Measurements from ENCODE around the gene DDC.
"Not testable (repeated sequence)": the region's sequence is repeated elsewhere in the genome, so short reads cannot be mapped to it uniquely, and the experiment has no call there.

DDC gene

GRCh38 chr7:50463035-50463434 lies 102.2 kb downstream of the DDC start:
- Mint-ChIP-seq H3K27ac (no peak overlapping the region), H3K27me3 (ENCODE audit: low read depth) (peaks cover 20% of the 10 kb centered on the region), H3K4me1 (ENCODE audit: low read depth) (peaks cover 6% of the 10 kb centered on the region), H3K4me3 (no peak overlapping the region), H3K36me3 (ENCODE audit: low read depth) (no peaks in the 10 kb centered on the region), H3K9me3 (no peaks in the 10 kb centered on the region)

GRCh38 chr7:50462361-50462760 lies 102.8 kb downstream of the DDC start:
- Mint-ChIP-seq H3K9me3 (no peaks in the 10 kb centered on the region), H3K36me3 (ENCODE audit: low read depth) (no peaks in the 10 kb centered on the region), H3K27ac (no peak overlapping the region), H3K4me1 (ENCODE audit: low read depth) (peaks cover 1% of the 10 kb centered on the region), H3K27me3 (ENCODE audit: low read depth) (peaks cover 22% of the 10 kb centered on the region), H3K4me3 (no peak overlapping the region)

GRCh38 chr7:50461695-50462094 lies 103.5 kb downstream of the DDC start:
- Mint-ChIP-seq H3K4me3 (no peak overlapping the region), H3K36me3 (ENCODE audit: low read depth) (no peaks in the 10 kb centered on the region), H3K4me1 (ENCODE audit: low read depth) (no peaks in the 10 kb centered on the region), H3K27ac (no peak overlapping the region), H3K27me3 (ENCODE audit: low read depth) (peaks cover 24% of the 10 kb centered on the region), H3K9me3 (no peaks in the 10 kb centered on the region)

- H3K4me1 Mint-ChIP-seq (ENCODE audit: low read depth); H3K27ac Mint-ChIP-seq; H3K9me3 Mint-ChIP-seq; H3K36me3 Mint-ChIP-seq (ENCODE audit: low read depth); H3K4me3 Mint-ChIP-seq: not testable (repeated sequence)
- H3K27me3 Mint-ChIP-seq (ENCODE audit: low read depth): peaks cover 31% of the 10 kb centered on the region
Measured at GRCh38 chr7:50459183-50459582, 106.0 kb downstream of the DDC start.

GRCh38 chr7:50458651-50459050 lies 106.6 kb downstream of the DDC start:
- not testable (repeated sequence) for H3K4me3 Mint-ChIP-seq; H3K9me3 Mint-ChIP-seq; H3K27ac Mint-ChIP-seq; H3K4me1 Mint-ChIP-seq (ENCODE audit: low read depth); H3K36me3 Mint-ChIP-seq (ENCODE audit: low read depth)
- H3K27me3 Mint-ChIP-seq (ENCODE audit: low read depth): peaks cover 30% of the 10 kb centered on the region

GRCh38 chr7:50456371-50457123 lies 108.7 kb downstream of the DDC start:
- H3K4me1 Mint-ChIP-seq (ENCODE audit: low read depth): no peaks in the 10 kb centered on the region
- peaks cover 31% of the 10 kb centered on the region for H3K27me3 Mint-ChIP-seq (ENCODE audit: low read depth)
- H3K36me3 Mint-ChIP-seq (ENCODE audit: low read depth): no peaks in the 10 kb centered on the region
- no peak overlapping the region for H3K27ac Mint-ChIP-seq
- H3K9me3 Mint-ChIP-seq: no peaks in the 10 kb centered on the region
- H3K4me3 Mint-ChIP-seq: no peak overlapping the region

- Mint-ChIP-seq H3K27me3 (ENCODE audit: low read depth) (peaks cover 31% of the 10 kb centered on the region), H3K36me3 (ENCODE audit: low read depth) (no peaks in the 10 kb centered on the region), H3K27ac (no peak overlapping the region), H3K4me1 (ENCODE audit: low read depth) (peaks cover 7% of the 10 kb centered on the region), H3K9me3 (no peaks in the 10 kb centered on the region), H3K4me3 (no peak overlapping the region)
Measured at GRCh38 chr7:50455658-50456057, 109.5 kb downstream of the DDC start.

GRCh38 chr7:50454968-50455367 lies 110.2 kb downstream of the DDC start:
- Mint-ChIP-seq H3K4me3 (no peak overlapping the region), H3K27ac (no peak overlapping the region), H3K36me3 (ENCODE audit: low read depth) (no peaks in the 10 kb centered on the region), H3K27me3 (ENCODE audit: low read depth) (peaks cover 31% of the 10 kb centered on the region), H3K9me3 (no peaks in the 10 kb centered on the region), H3K4me1 (ENCODE audit: low read depth) (peaks cover 7% of the 10 kb centered on the region)

- Mint-ChIP-seq H3K4me1 (ENCODE audit: low read depth) (peaks cover 33% of the 10 kb centered on the region), H3K27me3 (ENCODE audit: low read depth) (peaks cover 17% of the 10 kb centered on the region), H3K9me3 (no peaks in the 10 kb centered on the region), H3K27ac (peak overlapping the region; percentile 23), H3K4me3 (peak overlapping the region; percentile 92), H3K36me3 (ENCODE audit: low read depth) (peaks cover 18% of the 10 kb centered on the region)
Measured at GRCh38 chr7:50450590-50451032, 114.6 kb downstream of the DDC start.

GRCh38 chr7:50449881-50450589 lies 115.2 kb downstream of the DDC start, which contains the start of gene FIGNL1:
FIGNL1 (minus strand) TSS chr7:50450350; CDS start chr7:50447287, 3,063 bp downstream.
- Mint-ChIP-seq H3K4me1 (ENCODE audit: low read depth) (peaks cover 36% of the 10 kb centered on the region), H3K9me3 (no peaks in the 10 kb centered on the region), H3K27me3 (ENCODE audit: low read depth) (peaks cover 13% of the 10 kb centered on the region), H3K27ac (peak within 1 kb of the TSS; percentile 23), H3K4me3 (peak within 1 kb of the TSS; percentile 92), H3K36me3 (ENCODE audit: low read depth) (peaks cover 23% of the 10 kb centered on the region)

GRCh38 chr7:50449501-50449880 lies 115.7 kb downstream of the DDC start:
- H3K9me3 Mint-ChIP-seq: no peaks in the 10 kb centered on the region
- H3K4me1 Mint-ChIP-seq (ENCODE audit: low read depth): peaks cover 36% of the 10 kb centered on the region

GRCh38 chr7:50448823-50449222 lies 116.4 kb downstream of the DDC start:
- H3K9me3 Mint-ChIP-seq: no peaks in the 10 kb centered on the region
- peak overlapping the region; percentile 23 for H3K27ac Mint-ChIP-seq
- H3K27me3 Mint-ChIP-seq (ENCODE audit: low read depth): peaks cover 9% of the 10 kb centered on the region
- peaks cover 41% of the 10 kb centered on the region for H3K4me1 Mint-ChIP-seq (ENCODE audit: low read depth)
- peak overlapping the region; percentile 92 for H3K4me3 Mint-ChIP-seq
- peaks cover 27% of the 10 kb centered on the region for H3K36me3 Mint-ChIP-seq (ENCODE audit: low read depth)

More at GRCh38 chr7:50449501-50449880, 115.7 kb downstream of the DDC start:
- Mint-ChIP-seq H3K27ac (peak overlapping the region; percentile 23), H3K36me3 (ENCODE audit: low read depth) (peaks cover 23% of the 10 kb centered on the region), H3K4me3 (peak overlapping the region; percentile 92), H3K27me3 (ENCODE audit: low read depth) (peaks cover 10% of the 10 kb centered on the region)

GRCh38 chr7:50446542-50446960 lies 118.7 kb downstream of the DDC start:
- H3K36me3 Mint-ChIP-seq (ENCODE audit: low read depth): peaks cover 37% of the 10 kb centered on the region
- H3K27me3 Mint-ChIP-seq (ENCODE audit: low read depth): no peaks in the 10 kb centered on the region
- H3K27ac Mint-ChIP-seq: peak overlapping the region; percentile 4
- peaks cover 41% of the 10 kb centered on the region for H3K4me1 Mint-ChIP-seq (ENCODE audit: low read depth)
- no peaks in the 10 kb centered on the region for H3K9me3 Mint-ChIP-seq
- no peak overlapping the region for H3K4me3 Mint-ChIP-seq

- no peaks in the 10 kb centered on the region for H3K27me3 Mint-ChIP-seq (ENCODE audit: low read depth)
- H3K36me3 Mint-ChIP-seq (ENCODE audit: low read depth): peaks cover 20% of the 10 kb centered on the region
- no peaks in the 10 kb centered on the region for H3K4me1 Mint-ChIP-seq (ENCODE audit: low read depth)
Measured at GRCh38 chr7:50436133-50436806, 128.9 kb downstream of the DDC start.

More at GRCh38 chr7:50436133-50436806, 128.9 kb downstream of the DDC start:
- Mint-ChIP-seq H3K9me3 (no peaks in the 10 kb centered on the region), H3K4me3 (no peak overlapping the region), H3K27ac (no peak overlapping the region)
